WERI-Rb-1 (cell line): Measurements from ENCODE around the gene RILPL1.
"Not testable (repeated sequence)": the region's sequence is repeated elsewhere in the genome, so short reads cannot be mapped to it uniquely, and the experiment has no call there.

ENCODE experiments used
- DNase-seq: peaks from one replicate; pipeline ENCODE4 v3.0.0-alpha.2; 2020
- H3K27ac ChIP-seq: fragments of 250-450 bp; sonication (Bioruptor Pico); 2 replicates; pipeline ENCODE4 v1.5.1; 2020; ENCODE audit warnings: mild to moderate bottlenecking, moderate library complexity
- H3K27me3 ChIP-seq: fragments of 250-450 bp; sonication (Bioruptor Pico); 2 replicates; pipeline ENCODE4 v1.5.1; 2021; ENCODE audit warnings: mild to moderate bottlenecking, low read depth, moderate library complexity; ENCODE audit not compliant: insufficient read depth, severe bottlenecking
- H3K36me3 ChIP-seq: fragments of 250-450 bp; sonication (Bioruptor Pico); 2 replicates; pipeline ENCODE4 v1.5.1; 2020; ENCODE audit warnings: mild to moderate bottlenecking, moderate library complexity
- H3K4me3 ChIP-seq: 2 replicates; pipeline ENCODE4 v1.5.1; 2011; ENCODE audit warnings: low read depth, mild to moderate bottlenecking, control low read depth, low read length
- H3K9me3 ChIP-seq: fragments of 250-450 bp; sonication (Bioruptor Pico); 2 replicates; pipeline ENCODE4 v1.5.1; 2021; ENCODE audit warnings: mild to moderate bottlenecking, moderate library complexity; ENCODE audit not compliant: severe bottlenecking
- CTCF ChIP-seq: IDR thresholded peaks from 2 replicates; pipeline ENCODE4 v1.5.1; 2011; ENCODE audit warnings: low read depth, mild to moderate bottlenecking, control low read depth, inconsistent platforms, low read length

The RILPL1 gene

GRCh38 chr12:123494124-123494851 is 39.2 kb downstream of the RILPL1 start:
- H3K36me3 ChIP-seq = 0 out of 2 replicates have a peak, but pooled peaks cover 4% of the 10 kb centered on the region
- no peak for TF ChIP-seq CTCF
- peak overlapping the region; percentile 57 for H3K27ac ChIP-seq
- H3K9me3 ChIP-seq = no peaks in the 10 kb centered on the region
- H3K27me3 ChIP-seq = no peaks in the 10 kb centered on the region
- no peak for DNase-seq
- no peak overlapping the region for H3K4me3 ChIP-seq

GRCh38 chr12:123492339-123493039 is 41.0 kb downstream of the RILPL1 start:
- DNase-seq = peak; percentile 57
- peak overlapping the region; percentile 67 for H3K27ac ChIP-seq
- H3K9me3 ChIP-seq, H3K27me3 ChIP-seq, H3K4me3 ChIP-seq, H3K36me3 ChIP-seq: not testable (repeated sequence)

- no peak for TF ChIP-seq CTCF
- DNase-seq = no peak
- no peak overlapping the region for H3K27ac ChIP-seq
- H3K9me3 ChIP-seq = no peaks in the 10 kb centered on the region
- no peaks in the 10 kb centered on the region for H3K27me3 ChIP-seq
- H3K36me3 ChIP-seq = no peaks in the 10 kb centered on the region
- H3K4me3 ChIP-seq = no peak overlapping the region
These were observed 42.0 kb downstream of the RILPL1 start for GRCh38 chr12:123491481-123491880.

DNA sequence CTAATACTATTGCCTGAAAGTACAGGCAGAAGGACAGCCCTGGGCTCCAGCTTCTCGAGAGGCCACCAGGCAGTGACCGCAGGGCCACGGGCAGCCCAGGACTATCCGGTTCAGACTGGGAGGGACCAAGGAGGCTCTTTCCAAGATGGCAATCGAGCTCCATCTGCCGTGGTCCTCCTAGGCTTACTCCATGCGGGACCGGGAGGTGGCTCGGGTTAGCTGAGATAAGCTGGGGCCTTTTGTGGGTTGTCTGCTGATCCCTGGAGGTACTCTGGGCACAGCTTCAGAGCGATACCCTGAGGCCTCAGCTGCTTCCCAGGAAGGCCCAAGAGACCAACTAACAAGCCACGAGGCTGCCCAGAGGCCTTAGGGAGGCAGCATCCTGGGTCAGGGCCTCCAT is 42.5 kb downstream of the RILPL1 start:
- no peak overlapping the region for H3K27ac ChIP-seq
- H3K27me3 ChIP-seq = no peaks in the 10 kb centered on the region
- peak; percentile 20 for DNase-seq
- no peak for TF ChIP-seq CTCF
- H3K4me3 ChIP-seq = no peak overlapping the region
- no peaks in the 10 kb centered on the region for H3K36me3 ChIP-seq
- no peaks in the 10 kb centered on the region for H3K9me3 ChIP-seq

GRCh38 chr12:123490089-123490488 is 43.4 kb downstream of the RILPL1 start:
- Histone ChIP-seq H3K36me3 (no peaks in the 10 kb centered on the region; the same call in 1 of the 2 replicates), H3K9me3 (no peaks in the 10 kb centered on the region)
- TF ChIP-seq CTCF = no peak

DNA sequence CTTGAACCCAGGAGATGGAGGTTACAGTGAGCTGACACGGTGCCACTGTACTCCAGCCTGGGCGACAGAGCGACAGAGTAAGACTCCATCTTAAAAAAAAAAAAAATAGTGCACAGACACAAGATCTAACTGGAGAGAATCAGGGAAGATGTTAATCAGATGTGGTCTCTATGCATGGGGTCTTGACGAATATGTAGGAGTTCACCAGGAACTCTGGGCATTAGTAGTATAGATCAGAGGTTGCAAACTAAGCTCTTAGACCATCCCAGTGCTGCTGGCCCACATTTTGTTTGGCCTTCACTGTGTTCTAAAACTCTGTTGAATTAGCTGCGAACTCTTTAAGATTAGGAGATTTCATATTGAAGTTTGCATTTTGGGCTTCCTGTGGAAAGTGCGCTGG is 43.9 kb downstream of the RILPL1 start:
- TF ChIP-seq CTCF = no peak
- no peaks in the 10 kb centered on the region for H3K27me3 ChIP-seq
- H3K27ac ChIP-seq = no peak overlapping the region
- H3K36me3 ChIP-seq = no peaks in the 10 kb centered on the region; the same call in 1 of the 2 replicates
- H3K9me3 ChIP-seq = no peaks in the 10 kb centered on the region
- no peak for DNase-seq
- H3K4me3 ChIP-seq = no peak overlapping the region

More at GRCh38 chr12:123490089-123490488, 43.4 kb downstream of the RILPL1 start:
- no peak overlapping the region for H3K4me3 ChIP-seq
- no peak for DNase-seq
- H3K27ac ChIP-seq = no peak overlapping the region
- H3K27me3 ChIP-seq = no peaks in the 10 kb centered on the region
